Pulmonary artery endothelial cell (primary cell): Measurements from ENCODE around the gene ADGRA1. TPM values are rescaled to one million over a fixed set of nuclear protein-coding genes. Genes with fewer than 3 reads are reported as not detected.

Experiments
- DNase-seq: peaks from one replicate; pipeline ENCODE4 v3.0.0-alpha.2; 2011; ENCODE audit warnings: low read depth, low spot score
- total RNA-seq: library from RNA; depleted of rRNA; stranded (reverse); fragments of >200 nt; gene quantifications from 2 replicates; pipeline ENCODE4 v1.2.3, GENCODE V29; 2014

The ADGRA1 gene
- total RNA-seq, 1 donor from 2014 or later = not detected

GRCh38 chr10:133177380-133178157 is 89.8 kb downstream of the ADGRA1 start:
- DNase-seq = no peak

- DNase-seq = no peak
Observed at GRCh38 chr10:133178357-133179127, 90.8 kb downstream of the ADGRA1 start.

- DNase-seq = no peak
Observed at GRCh38 chr10:133179128-133179520, 91.4 kb downstream of the ADGRA1 start.

GRCh38 chr10:133179651-133180050 is 91.9 kb downstream of the ADGRA1 start:
- DNase-seq = no peak

- DNase-seq = no peak
Observed at GRCh38 chr10:133180192-133180964, 92.7 kb downstream of the ADGRA1 start.

- DNase-seq = no peak
Observed at GRCh38 chr10:133180965-133181639, 93.4 kb downstream of the ADGRA1 start.

Other genes starting within 250 kb of the ADGRA1 start
- 1.1 and 3.0 TPM in 2 replicates for gene CFAP46, start 145.4 kb upstream of the ADGRA1 start, total RNA-seq
- gene KNDC1, start 72.3 kb downstream of the ADGRA1 start, total RNA-seq = not detected in 2 replicates
- gene UTF1, start 142.3 kb downstream of the ADGRA1 start, total RNA-seq = not detected in 2 replicates
- not detected in 2 replicates for gene VENTX, start 149.9 kb downstream of the ADGRA1 start, total RNA-seq
- 0.33 and 0.46 TPM in 2 replicates for gene ADAM8, start 188.9 kb downstream of the ADGRA1 start, total RNA-seq
- gene TUBGCP2, start 220.9 kb downstream of the ADGRA1 start, total RNA-seq = 59.4 and 60.9 TPM in 2 replicates
- 27.4 and 40.4 TPM in 2 replicates for gene ZNF511, start 221.0 kb downstream of the ADGRA1 start, total RNA-seq
- not detected in 2 replicates for gene CALY, start 249.0 kb downstream of the ADGRA1 start, total RNA-seq